GM13976 (cell line): ENCODE results near the gene FADS1.

Source experiments
- DNase-seq: peaks from one replicate; pipeline ENCODE4 v3.0.0; 2012; ENCODE audit warnings: low spot score
- in situ Hi-C: fragments of 300-500 bp; cut with MboI; formaldehyde crosslinking; loops from one replicate; pipeline ENCODE4 v1.12.0; 2022; ENCODE audit warnings: low sequenced_read_pairs, mixed read lengths, inconsistent platforms; ENCODE audit not compliant: unreplicated experiment
- TF ChIP-seq, protein P1 (sequence below): IDR thresholded peaks from 2 replicates; pipeline ENCODE4 v1.5.1; 2012; ENCODE audit warnings: borderline replicate concordance, mild to moderate bottlenecking; ENCODE audit not compliant: insufficient read depth; ENCODE audit errors: extremely low read depth, missing control alignments, control extremely low read depth

The FADS1 gene

DNA sequence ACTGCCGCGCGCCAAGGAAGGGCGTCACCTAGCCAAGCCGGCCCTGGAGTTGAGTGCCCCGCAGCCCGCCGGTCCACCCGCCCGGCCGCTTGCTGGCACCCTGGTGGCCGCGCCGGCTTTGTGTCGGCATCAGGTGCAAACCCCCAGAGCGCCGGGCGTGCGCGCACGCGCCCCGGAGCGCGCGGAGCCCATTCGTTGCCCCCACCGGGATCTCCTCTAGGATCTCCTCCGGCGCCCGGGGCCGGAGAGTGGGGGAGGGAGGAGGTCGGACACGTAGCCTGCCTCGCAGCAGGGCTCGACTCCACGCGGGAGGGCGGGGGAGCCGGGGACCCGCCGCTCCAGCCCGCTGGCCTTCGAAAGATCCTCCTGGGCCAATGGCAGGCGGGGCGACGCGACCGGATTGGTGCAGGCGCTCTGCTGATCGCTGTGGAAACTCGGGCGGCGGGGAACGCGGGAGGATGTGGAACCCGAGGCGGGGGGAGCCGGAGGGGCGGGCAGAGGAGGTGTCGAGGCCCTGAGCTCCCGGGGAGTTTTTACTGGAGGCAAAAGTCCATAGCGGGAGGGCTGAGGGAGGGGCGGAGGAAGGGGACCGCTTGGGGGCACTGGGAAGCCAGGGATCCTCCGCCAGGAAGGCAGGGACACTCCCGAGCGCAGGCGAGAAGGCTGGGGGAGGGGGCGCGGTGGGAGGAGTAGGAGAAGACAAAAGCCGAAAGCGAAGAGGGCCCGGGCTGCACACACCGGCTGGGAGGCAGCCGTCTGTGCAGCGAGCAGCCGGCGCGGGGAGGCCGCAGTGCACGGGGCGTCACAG is 11.0 kb upstream of the FADS1 start, which contains the start of gene FADS2:
TSS of gene FADS2 (plus strand) at position 730 of the 808 bp plus-strand sequence. CDS start 91 bp downstream, outside the sequence.
- in situ Hi-C loops: no loop called here
- peak; percentile 94 for DNase-seq
- TF ChIP-seq, protein P1, sequence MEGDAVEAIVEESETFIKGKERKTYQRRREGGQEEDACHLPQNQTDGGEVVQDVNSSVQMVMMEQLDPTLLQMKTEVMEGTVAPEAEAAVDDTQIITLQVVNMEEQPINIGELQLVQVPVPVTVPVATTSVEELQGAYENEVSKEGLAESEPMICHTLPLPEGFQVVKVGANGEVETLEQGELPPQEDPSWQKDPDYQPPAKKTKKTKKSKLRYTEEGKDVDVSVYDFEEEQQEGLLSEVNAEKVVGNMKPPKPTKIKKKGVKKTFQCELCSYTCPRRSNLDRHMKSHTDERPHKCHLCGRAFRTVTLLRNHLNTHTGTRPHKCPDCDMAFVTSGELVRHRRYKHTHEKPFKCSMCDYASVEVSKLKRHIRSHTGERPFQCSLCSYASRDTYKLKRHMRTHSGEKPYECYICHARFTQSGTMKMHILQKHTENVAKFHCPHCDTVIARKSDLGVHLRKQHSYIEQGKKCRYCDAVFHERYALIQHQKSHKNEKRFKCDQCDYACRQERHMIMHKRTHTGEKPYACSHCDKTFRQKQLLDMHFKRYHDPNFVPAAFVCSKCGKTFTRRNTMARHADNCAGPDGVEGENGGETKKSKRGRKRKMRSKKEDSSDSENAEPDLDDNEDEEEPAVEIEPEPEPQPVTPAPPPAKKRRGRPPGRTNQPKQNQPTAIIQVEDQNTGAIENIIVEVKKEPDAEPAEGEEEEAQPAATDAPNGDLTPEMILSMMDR: no peak

DNA sequence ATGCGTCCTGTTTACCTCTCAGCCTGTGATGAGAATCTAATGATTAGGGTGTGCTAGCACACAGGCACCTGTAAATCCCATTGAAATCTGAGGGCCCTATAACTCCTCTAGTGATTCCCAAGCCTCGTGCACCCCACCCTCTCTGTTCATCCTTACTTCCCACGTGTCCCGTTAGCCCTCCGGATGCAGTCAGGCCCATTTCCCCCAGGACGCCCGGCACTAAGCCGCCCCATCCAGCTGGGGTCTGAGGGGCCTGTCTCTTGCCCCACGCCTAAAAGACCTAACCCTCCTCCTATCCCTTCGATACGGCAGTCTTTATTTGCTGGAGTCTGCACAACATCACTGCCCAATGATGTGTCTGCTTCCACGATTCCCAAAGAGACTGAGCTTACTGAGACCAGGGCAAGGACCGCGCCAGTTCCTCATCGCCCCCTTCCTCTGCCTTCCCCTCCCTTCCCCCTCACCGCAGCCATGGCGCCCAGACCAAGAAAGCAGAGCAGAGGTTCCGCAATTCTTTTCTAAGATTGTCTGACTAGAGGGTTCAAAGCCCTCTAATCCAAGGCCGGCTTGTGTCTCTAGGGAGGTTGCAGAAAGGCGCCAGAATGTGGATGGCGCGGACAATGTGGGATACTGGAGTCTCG is 10.2 kb upstream of the FADS1 start:
- in situ Hi-C loops: no loop called here
- DNase-seq: peak; percentile 45
- TF ChIP-seq, protein P1: no peak

GRCh38 chr11:61820174-61820573 is 3.4 kb upstream of the FADS1 start:
- in situ Hi-C loops: no loop called here
- TF ChIP-seq, protein P1: no peak
- DNase-seq: no peak

GRCh38 chr11:61817471-61818202 is 834 bp upstream of the FADS1 start:
- in situ Hi-C loops: no loop called here
- TF ChIP-seq, protein P1: no peak
- DNase-seq: no peak

GRCh38 chr11:61815790-61816735 is 740 bp downstream of the FADS1 start:
- in situ Hi-C loops: no loop called here
- DNase-seq: peak; percentile 72
- TF ChIP-seq, protein P1: no peak
